ENCODE data around the gene ABCA2. TPM values are rescaled to one million over a fixed set of nuclear protein-coding genes. Genes with fewer than 3 reads are reported as not detected.

The ABCA2 gene
- polyA plus RNA-seq, 1 donor (not counting 4 experiments of a cell fraction or from before 2014, with no cell fraction given), result 1.3 TPM

GRCh38 chr9:136957901-136958300 lies 70.1 kb downstream of the ABCA2 start:
- Histone ChIP-seq H3K27ac (ENCODE audit: control insufficient read depth, insufficient read depth, low read length) (no peak overlapping the region), H3K9ac (ENCODE audit: control insufficient read depth, extremely low read depth, insufficient read depth, low read length) (no peak overlapping the region), H3K4me2 (ENCODE audit: control insufficient read depth, extremely low read depth, insufficient read depth, low read depth, low read length) (no peak overlapping the region), H3K4me3 (ENCODE audit: control insufficient read depth in 2 of 3, extremely low read depth in 1 of 3, insufficient read depth in 2 of 3, low read depth in 1 of 3, low read length in 3 of 3) (no peak overlapping the region), H3K27me3 (ENCODE audit: control insufficient read depth, extremely low read depth, insufficient read depth, low read length) (peaks cover 5% of the 10 kb centered on the region), H3K79me2 (ENCODE audit: control insufficient read depth, insufficient read depth, low read length) (no peaks in the 10 kb centered on the region), H3K4me1 (ENCODE audit: control insufficient read depth, extremely low read depth, insufficient read depth, low read length) (no peaks in the 10 kb centered on the region), H3K9me1 (ENCODE audit: control insufficient read depth, extremely low read depth, insufficient read depth, low read length) (no peaks in the 10 kb centered on the region), H2AFZ (ENCODE audit: control insufficient read depth, low read length) (no peak overlapping the region), H3K9me3 (ENCODE audit: control insufficient read depth, low read depth, low read length) (no peaks in the 10 kb centered on the region), H4K20me1 (ENCODE audit: control insufficient read depth, extremely low read depth, insufficient read depth, low read length) (no peaks in the 10 kb centered on the region), H3K36me3 (ENCODE audit: control insufficient read depth in 2 of 2, extremely low read depth in 1 of 2, insufficient read depth in 2 of 2, low read length in 2 of 2) (no peaks in the 10 kb centered on the region)
- DNase-seq (ENCODE audit: low read depth, low spot score), result no peak
- no peak for FAIRE-seq
- dilution Hi-C loops (cut with MboI; ENCODE audit: extremely low pct_ligation_motif_present, low sequenced_read_pairs), result no loop called here
- TF ChIP-seq, protein P1, sequence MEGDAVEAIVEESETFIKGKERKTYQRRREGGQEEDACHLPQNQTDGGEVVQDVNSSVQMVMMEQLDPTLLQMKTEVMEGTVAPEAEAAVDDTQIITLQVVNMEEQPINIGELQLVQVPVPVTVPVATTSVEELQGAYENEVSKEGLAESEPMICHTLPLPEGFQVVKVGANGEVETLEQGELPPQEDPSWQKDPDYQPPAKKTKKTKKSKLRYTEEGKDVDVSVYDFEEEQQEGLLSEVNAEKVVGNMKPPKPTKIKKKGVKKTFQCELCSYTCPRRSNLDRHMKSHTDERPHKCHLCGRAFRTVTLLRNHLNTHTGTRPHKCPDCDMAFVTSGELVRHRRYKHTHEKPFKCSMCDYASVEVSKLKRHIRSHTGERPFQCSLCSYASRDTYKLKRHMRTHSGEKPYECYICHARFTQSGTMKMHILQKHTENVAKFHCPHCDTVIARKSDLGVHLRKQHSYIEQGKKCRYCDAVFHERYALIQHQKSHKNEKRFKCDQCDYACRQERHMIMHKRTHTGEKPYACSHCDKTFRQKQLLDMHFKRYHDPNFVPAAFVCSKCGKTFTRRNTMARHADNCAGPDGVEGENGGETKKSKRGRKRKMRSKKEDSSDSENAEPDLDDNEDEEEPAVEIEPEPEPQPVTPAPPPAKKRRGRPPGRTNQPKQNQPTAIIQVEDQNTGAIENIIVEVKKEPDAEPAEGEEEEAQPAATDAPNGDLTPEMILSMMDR (optimal IDR thresholded peaks at IDR 0.05 in 1 of 3, IDR thresholded peaks at IDR 0.05 in 1 of 3, conservative IDR thresholded peaks at IDR 0.05 in 1 of 3; ENCODE audit: extremely low read depth in 1 of 3, insufficient read depth in 2 of 3, low read length in 3 of 3), result no peak
- TF ChIP-seq EZH2 (IDR thresholded peaks at IDR 0.05; ENCODE audit: low read length), result no peak

- TF ChIP-seq, protein P1 (optimal IDR thresholded peaks at IDR 0.05 in 1 of 3, IDR thresholded peaks at IDR 0.05 in 1 of 3, conservative IDR thresholded peaks at IDR 0.05 in 1 of 3; ENCODE audit: extremely low read depth in 1 of 3, insufficient read depth in 2 of 3, low read length in 3 of 3), result no peak
- FAIRE-seq (no peak), DNase-seq (ENCODE audit: low read depth, low spot score) (no peak)
- Histone ChIP-seq H3K9ac (ENCODE audit: control insufficient read depth, extremely low read depth, insufficient read depth, low read length) (no peak overlapping the region), H3K79me2 (ENCODE audit: control insufficient read depth, insufficient read depth, low read length) (no peaks in the 10 kb centered on the region), H3K27me3 (ENCODE audit: control insufficient read depth, extremely low read depth, insufficient read depth, low read length) (peaks cover 5% of the 10 kb centered on the region), H3K36me3 (ENCODE audit: control insufficient read depth in 2 of 2, extremely low read depth in 1 of 2, insufficient read depth in 2 of 2, low read length in 2 of 2) (no peaks in the 10 kb centered on the region), H3K4me3 (ENCODE audit: control insufficient read depth in 2 of 3, extremely low read depth in 1 of 3, insufficient read depth in 2 of 3, low read depth in 1 of 3, low read length in 3 of 3) (no peak overlapping the region), H4K20me1 (ENCODE audit: control insufficient read depth, extremely low read depth, insufficient read depth, low read length) (no peaks in the 10 kb centered on the region), H2AFZ (ENCODE audit: control insufficient read depth, low read length) (no peak overlapping the region), H3K4me1 (ENCODE audit: control insufficient read depth, extremely low read depth, insufficient read depth, low read length) (no peaks in the 10 kb centered on the region), H3K27ac (ENCODE audit: control insufficient read depth, insufficient read depth, low read length) (no peak overlapping the region), H3K9me1 (ENCODE audit: control insufficient read depth, extremely low read depth, insufficient read depth, low read length) (no peaks in the 10 kb centered on the region), H3K9me3 (ENCODE audit: control insufficient read depth, low read depth, low read length) (no peaks in the 10 kb centered on the region), H3K4me2 (ENCODE audit: control insufficient read depth, extremely low read depth, insufficient read depth, low read depth, low read length) (no peak overlapping the region)
- dilution Hi-C loops (cut with MboI; ENCODE audit: extremely low pct_ligation_motif_present, low sequenced_read_pairs), result no loop called here
Observed at GRCh38 chr9:136957461-136957860, 70.6 kb downstream of the ABCA2 start.

Other genes starting within 250 kb of the ABCA2 start
- 85.5 to 118 TPM (median 99.9 TPM) in 3 replicates for gene TMEM141, start 236.9 kb downstream of the ABCA2 start, polyA plus RNA-seq
- 0.03 to 0.08 TPM (median 0.06 TPM) in 3 replicates for gene CCDC183, start 231.9 kb downstream of the ABCA2 start, polyA plus RNA-seq
- 46.3 to 51.1 TPM (median 51.0 TPM) in 3 replicates for gene RABL6, start 220.3 kb downstream of the ABCA2 start, polyA plus RNA-seq
- 0.10 to 0.21 TPM (median 0.12 TPM) in 3 replicates for gene AJM1, start 185.8 kb downstream of the ABCA2 start, polyA plus RNA-seq
- 68.8 to 113 TPM (median 97.9 TPM) in 3 replicates for gene PHPT1, start 178.8 kb downstream of the ABCA2 start, polyA plus RNA-seq
- gene MAMDC4, start 175.9 kb downstream of the ABCA2 start, polyA plus RNA-seq, result 0.49 to 0.82 TPM (median 0.62 TPM) in 3 replicates
- gene EDF1, start 161.9 kb downstream of the ABCA2 start, polyA plus RNA-seq, result 329 to 354 TPM (median 343 TPM) in 3 replicates
- gene TRAF2, start 141.7 kb downstream of the ABCA2 start, polyA plus RNA-seq, result 9.9 to 12.9 TPM (median 10.6 TPM) in 3 replicates
- gene FBXW5, start 83.5 kb downstream of the ABCA2 start, polyA plus RNA-seq, result 23.0 to 47.2 TPM (median 34.5 TPM) in 3 replicates
- 0.24 to 0.72 TPM (median 0.32 TPM) in 3 replicates for gene C8G, start 83.0 kb downstream of the ABCA2 start, polyA plus RNA-seq
- gene LCN12, start 76.0 kb downstream of the ABCA2 start, polyA plus RNA-seq, result 0.22 TPM in 1 of 3 replicates, not detected in the others
- gene PTGDS, start 50.7 kb downstream of the ABCA2 start, polyA plus RNA-seq, result not detected in 3 replicates
- not detected in 3 replicates for gene LCNL1, start 45.2 kb downstream of the ABCA2 start, polyA plus RNA-seq
- 11.2 to 14.6 TPM (median 13.6 TPM) in 3 replicates for gene PAXX, start 35.8 kb downstream of the ABCA2 start, polyA plus RNA-seq
- gene CLIC3, start 31.7 kb downstream of the ABCA2 start, polyA plus RNA-seq, result 5.5 to 36.0 TPM (median 9.4 TPM) in 3 replicates
- gene FUT7, start 3.9 kb upstream of the ABCA2 start, polyA plus RNA-seq, result not detected in 3 replicates
- gene NPDC1, start 17.9 kb upstream of the ABCA2 start, polyA plus RNA-seq, result 9.8 to 23.8 TPM (median 10.6 TPM) in 3 replicates
- gene ENTPD2, start 25.8 kb upstream of the ABCA2 start, polyA plus RNA-seq, result 0.52 to 1.3 TPM (median 0.65 TPM) in 3 replicates
- 0.90 to 1.6 TPM (median 1.2 TPM) in 3 replicates for gene SAPCD2, start 42.3 kb upstream of the ABCA2 start, polyA plus RNA-seq
- gene UAP1L1, start 49.3 kb upstream of the ABCA2 start, polyA plus RNA-seq, result 2.7 to 4.3 TPM (median 4.3 TPM) in 3 replicates
- gene MAN1B1, start 58.7 kb upstream of the ABCA2 start, polyA plus RNA-seq, result 31.4 to 48.2 TPM (median 34.3 TPM) in 3 replicates
- 29.7 to 93.1 TPM (median 35.3 TPM) in 3 replicates for gene DPP7, start 86.5 kb upstream of the ABCA2 start, polyA plus RNA-seq
- gene GRIN1, start 110.9 kb upstream of the ABCA2 start, polyA plus RNA-seq, result 0.03 to 0.26 TPM (median 0.03 TPM) in 3 replicates
- not detected in 3 replicates for gene LRRC26, start 141.8 kb upstream of the ABCA2 start, polyA plus RNA-seq
- not detected in 3 replicates for gene TMEM210, start 143.8 kb upstream of the ABCA2 start, polyA plus RNA-seq
- 11.9 to 24.0 TPM (median 13.8 TPM) in 3 replicates for gene ANAPC2, start 160.3 kb upstream of the ABCA2 start, polyA plus RNA-seq
- gene SSNA1, start 160.4 kb upstream of the ABCA2 start, polyA plus RNA-seq, result 45.3 to 63.2 TPM (median 56.7 TPM) in 3 replicates
- 1.1 to 2.2 TPM (median 1.6 TPM) in 3 replicates for gene TPRN, start 172.5 kb upstream of the ABCA2 start, polyA plus RNA-seq
- 22.3 to 36.7 TPM (median 29.2 TPM) in 3 replicates for gene TMEM203, start 177.4 kb upstream of the ABCA2 start, polyA plus RNA-seq
- gene NDOR1, start 177.5 kb upstream of the ABCA2 start, polyA plus RNA-seq, result 3.9 to 6.0 TPM (median 5.5 TPM) in 3 replicates
- gene RNF208, start 194.0 kb upstream of the ABCA2 start, polyA plus RNA-seq, result 0.15 to 0.19 TPM in 2 of 3 replicates, not detected in the other
- gene CYSRT1, start 196.9 kb upstream of the ABCA2 start, polyA plus RNA-seq, result 0.80 to 1.8 TPM (median 1.2 TPM) in 3 replicates
- gene RNF224, start 199.3 kb upstream of the ABCA2 start, polyA plus RNA-seq, result not detected in 3 replicates
- gene SLC34A3, start 202.7 kb upstream of the ABCA2 start, polyA plus RNA-seq, result 0.03 TPM in 1 of 3 replicates, not detected in the others
- gene TUBB4B, start 213.1 kb upstream of the ABCA2 start, polyA plus RNA-seq, result 390 to 693 TPM (median 440 TPM) in 3 replicates
- not detected in 3 replicates for gene STPG3, start 223.0 kb upstream of the ABCA2 start, polyA plus RNA-seq
- gene NELFB, start 227.1 kb upstream of the ABCA2 start, polyA plus RNA-seq, result 25.1 to 40.2 TPM (median 35.0 TPM) in 3 replicates
- 5.8 to 9.8 TPM (median 7.8 TPM) in 3 replicates for gene TOR4A, start 249.5 kb upstream of the ABCA2 start, polyA plus RNA-seq

Measured in keratinocyte (primary cell).